SIG-M5 treated with dmso at 0.1 percent for 504 hours (cell line): ENCODE measurements around the gene DCLK1.

ENCODE experiments used
- DNase-seq: peaks from one replicate; lab custom pipeline; 2025; ENCODE audit not compliant: unreplicated experiment; lab: John Stamatoyannopoulos, UW

DCLK1 gene

DNA sequence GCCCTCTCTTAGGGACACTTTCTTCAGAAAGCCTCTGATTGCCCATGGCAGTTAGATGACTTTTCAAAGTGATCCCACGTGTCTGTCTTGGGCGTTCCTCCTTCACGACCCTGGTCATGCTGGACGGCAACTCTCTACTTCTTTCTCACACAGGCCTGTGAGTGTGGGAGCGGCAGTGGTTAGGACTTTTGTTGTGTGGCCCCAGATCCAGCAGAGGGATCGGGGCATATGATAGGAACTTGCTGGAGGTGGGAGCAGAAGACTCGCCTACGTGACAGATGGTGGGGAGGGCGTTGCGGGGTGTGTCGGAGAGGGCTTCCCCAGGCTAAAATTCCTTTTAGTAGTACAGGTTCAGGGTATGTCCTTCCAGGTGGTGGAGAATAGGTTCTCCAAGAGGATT, 365.2 kb downstream of the DCLK1 start:
- no peak for DNase-seq

DNA sequence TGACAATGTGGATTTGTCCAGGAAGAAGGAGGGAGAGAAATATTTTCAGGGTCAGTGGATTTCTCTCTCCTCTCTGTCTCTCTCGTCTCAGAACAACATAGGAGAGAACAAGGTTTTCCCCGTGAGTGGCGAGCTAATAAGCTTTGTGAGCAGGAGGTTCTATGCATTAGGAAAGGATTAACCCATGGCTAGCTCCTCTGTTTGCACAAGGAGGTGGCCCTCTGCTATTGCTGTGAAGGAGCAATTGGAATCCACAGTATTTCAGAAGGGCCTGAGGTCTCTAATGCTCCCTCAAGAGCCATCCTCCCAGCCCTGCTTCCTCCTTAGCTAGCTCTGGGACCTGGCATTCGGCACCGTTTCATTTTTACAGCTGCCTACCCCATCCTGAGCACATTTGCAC, 365.8 kb downstream of the DCLK1 start:
- DNase-seq, result no peak

DNA sequence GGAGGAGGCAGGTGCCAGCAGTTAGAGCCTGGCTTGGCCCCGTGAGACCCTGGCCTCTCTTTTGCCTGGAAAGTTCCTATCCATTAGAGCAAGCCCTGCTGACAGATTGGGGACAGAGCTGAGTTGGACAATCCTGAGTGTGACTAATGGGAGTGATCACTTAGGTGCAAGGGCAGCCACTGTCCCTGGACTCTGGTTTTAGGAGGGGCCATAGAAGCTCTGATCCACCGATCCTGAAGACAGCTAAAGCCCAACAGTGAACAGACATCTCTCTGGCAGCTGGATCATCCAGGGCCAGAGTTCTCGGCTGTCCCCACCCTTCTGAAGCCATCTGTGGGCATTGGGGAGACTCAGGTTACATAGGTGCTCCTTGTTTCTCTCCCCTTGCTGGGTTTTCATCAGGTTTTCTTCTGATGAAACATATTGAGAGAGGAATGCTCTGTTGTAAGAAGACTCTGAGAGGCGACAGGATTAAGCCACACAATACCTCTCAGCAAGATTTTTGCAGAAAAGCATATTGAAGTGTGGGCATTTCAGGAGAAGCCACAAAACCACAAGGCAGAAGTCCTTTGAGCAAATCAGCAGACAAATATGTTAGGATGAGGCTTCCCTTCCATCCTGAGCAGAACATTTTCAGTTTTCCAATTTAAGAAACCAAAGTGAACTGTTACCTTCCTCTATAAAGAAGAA, 366.7 kb downstream of the DCLK1 start:
- DNase-seq, result no peak

DNA sequence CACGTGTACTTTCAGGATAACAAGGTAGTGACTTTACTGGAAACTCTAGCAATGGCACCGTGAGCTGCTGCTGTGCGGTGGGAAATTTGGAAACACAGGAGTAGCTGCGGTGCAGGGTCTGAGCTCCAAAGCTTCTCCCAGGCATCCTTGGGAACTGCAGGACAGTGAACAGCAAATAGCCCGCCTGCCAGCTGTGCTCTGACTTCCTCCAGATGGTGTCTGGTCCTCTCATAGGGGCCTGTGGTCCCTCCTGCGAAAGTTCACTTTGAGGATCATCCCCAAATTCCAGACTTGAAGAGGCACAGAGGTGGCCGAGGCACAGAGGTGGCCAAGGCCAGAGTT, 367.4 kb downstream of the DCLK1 start:
- no peak for DNase-seq

DNA sequence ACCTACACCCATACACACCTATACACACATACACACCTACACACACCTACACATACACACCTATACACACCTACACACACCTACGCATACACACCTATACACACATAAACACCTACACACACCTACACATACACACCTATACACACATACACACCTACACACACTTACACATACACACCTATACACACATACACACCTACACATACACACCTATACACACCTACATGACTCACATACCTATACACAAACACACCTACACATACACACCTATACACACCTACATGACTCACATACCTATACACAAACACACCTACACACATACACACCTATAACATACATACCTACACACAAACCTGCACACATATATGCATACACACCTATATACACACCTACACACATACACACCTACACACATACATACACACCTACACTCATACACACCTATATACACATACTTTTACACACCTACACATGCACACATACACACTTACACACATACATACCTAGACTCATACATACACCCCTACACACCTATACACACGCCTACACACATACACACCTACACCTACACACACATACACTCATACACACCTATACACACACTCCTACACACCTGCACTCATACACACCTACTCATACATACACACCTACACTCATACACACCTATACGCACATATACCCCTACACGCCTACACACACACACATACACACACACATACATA, 368.0 kb downstream of the DCLK1 start:
- DNase-seq, result no peak

DNA sequence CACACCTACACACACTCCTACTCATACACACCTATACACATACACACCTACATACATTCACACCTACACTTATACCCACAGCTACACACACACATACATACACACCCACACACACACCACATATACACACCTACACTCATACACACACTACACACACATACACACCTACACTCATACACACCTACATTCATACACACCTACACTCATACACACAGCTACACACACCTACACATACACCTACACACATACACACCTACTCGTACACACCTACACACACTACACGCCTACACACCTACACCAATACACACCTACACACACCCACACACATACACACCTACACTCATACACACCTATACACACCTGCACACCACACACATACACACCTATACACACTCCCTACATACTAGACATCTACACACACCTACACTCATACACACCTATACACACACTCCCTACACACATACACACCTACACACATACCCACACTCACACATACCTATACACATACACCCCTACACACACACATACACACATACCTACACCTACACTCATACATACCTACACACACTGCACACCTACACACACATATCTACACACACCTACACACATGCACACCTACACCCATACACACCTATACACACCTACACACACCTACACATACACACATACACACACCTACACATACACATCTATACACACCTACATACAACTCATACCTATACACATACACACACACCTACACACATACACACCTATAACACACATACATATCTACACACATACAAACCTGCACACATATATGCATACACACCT, 369.5 kb downstream of the DCLK1 start:
- DNase-seq, result no peak

DNA sequence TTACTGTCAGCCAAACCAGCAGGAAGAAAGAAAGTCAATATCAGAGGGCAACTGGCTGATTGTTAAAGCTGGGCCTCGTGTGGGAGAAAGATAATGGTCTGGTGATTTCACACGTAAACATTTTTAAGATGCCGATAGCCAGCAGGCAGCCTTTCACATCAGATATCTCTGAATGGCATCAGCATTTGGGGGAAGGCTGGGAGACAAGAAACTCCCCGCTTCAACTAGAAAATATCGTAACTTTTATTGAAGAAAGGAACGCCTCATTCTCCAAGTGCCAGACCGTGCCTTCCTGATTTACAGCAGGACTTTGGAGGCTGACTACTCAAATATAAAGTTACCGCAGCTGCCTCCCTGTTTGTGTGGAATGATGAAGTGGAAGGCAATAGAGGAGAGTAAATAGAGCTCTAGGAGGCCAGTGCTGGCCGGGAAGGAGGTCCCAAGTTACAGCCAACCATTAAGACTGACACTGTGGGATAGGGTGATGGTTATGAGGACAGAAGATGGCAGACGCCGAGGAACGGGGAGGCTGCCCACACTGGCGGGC, 370.4 kb downstream of the DCLK1 start:
- DNase-seq, result no peak

DNA sequence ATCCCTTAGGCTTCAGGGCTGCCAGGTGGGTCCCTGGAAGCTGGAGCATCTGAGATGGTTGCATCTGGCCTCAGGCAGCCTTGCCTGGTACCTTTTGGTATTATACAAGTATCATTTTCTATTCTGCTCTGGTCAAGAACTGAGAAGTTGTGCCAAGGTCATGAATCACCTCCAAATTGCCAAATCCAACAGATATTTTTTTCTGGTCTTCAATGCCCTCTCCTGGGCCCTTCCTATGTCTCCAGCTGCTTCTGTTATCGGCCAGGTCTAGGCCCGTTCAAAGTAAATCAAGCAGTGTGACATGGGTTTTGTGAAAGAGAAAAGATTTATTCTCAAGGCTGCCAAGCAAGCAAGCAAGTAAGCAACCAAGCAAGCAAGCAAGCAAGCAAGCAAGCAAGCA, 383.6 kb downstream of the DCLK1 start:
- DNase-seq, result no peak

DNA sequence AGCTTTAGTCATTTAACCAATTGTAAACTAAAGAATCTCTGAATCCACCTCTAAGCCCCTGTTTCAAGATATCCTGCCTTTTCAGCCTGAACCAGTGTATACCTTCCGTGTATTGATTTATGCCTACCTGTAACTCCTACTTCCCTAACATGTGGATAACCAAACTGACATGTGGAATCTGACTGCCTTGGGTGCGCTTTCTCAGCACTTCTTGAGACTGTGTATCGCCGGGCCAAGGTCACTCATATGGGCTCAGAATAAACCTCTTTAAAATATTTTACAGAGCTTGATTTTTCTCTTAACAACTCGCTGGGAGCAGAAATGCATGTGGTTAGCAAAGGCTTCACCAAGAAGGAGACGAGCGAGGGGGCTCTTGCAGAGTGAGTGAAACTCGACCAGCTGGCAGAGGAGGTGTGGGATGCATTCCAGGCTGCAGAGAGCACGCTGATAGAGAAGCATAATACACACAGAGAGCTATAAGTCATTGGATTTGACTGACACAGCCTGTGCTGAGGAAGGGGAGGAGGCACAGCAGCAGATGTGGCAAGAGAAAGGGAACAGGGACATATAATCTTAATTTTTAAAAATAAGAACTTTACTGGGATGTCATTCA, 386.5 kb downstream of the DCLK1 start:
- no peak for DNase-seq

DNA sequence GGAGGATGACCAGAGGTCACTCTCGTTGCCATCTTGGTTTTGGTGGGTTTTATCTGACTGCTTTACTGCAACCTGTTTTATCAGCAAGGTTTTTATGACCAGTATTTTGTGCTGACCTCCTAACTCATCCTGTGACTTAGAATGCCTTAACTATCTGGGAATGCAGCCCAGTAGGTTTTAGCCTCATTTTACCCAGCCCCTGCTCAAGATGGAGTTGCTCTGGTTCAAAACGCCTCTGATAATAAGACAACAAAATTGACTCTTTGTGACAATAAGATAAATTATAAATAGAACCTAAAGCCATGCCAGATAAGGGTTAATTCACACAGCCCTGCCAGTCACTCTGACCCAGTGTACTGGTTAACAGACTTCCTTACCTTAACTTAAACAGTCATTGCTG, 387.0 kb downstream of the DCLK1 start:
- DNase-seq, result no peak

DNA sequence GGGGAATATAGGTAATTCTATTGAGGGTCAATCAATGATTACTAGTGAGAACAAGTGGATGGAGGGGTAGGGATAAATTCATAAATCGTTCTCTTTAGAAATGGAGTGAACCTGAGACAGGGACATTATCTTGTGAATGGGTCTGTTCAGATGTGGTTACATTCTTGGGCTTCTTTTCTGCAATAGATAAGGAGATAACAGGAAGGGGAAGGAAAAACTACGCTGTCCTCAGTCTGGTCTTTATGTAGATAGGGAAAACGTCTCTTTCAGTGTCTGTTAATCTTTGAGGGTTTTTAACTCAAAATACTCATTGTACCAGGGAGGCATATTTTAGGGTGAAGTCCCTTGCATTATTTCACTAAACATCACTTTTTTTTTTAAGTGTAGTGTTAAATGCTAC, 388.0 kb downstream of the DCLK1 start:
- no peak for DNase-seq

DNA sequence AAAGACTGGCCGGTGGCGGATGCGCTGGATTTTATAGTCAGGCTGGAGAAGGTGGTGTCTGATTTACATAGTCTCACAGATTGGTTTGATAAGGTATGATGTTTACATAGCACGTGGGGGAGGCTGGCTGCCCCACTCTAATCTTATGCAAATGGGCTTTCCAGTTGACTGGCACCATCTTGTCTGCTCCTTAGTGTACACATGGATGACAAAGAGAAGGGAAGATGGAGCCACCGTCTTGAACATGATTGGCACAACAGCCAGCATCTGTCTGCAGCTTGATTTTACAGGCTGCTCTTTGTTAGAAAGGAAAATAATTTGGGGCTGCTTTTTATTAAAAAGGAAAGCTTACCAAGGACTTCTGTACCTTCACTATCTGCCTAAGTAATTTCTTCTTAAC, 389.5 kb downstream of the DCLK1 start:
- DNase-seq, result no peak

DNA sequence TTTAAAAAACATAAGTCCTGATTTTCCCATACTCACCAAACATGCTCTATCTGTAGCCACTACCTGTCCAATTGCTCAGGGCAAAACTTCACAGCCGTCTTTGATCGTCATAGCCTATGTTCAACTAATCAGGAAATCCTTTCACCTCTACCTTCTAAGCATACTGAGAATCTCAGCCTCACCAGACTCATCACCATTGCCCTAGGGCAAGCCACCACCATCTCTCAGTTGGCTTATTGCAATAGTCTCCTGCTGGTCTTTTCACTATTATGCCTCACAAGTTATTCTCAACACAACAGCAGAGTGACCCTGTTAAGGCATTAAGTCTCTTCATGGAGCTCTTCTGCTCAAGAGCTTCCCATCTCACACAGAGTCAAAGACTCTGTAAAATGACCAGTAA, 394.3 kb downstream of the DCLK1 start:
- no peak for DNase-seq

DNA sequence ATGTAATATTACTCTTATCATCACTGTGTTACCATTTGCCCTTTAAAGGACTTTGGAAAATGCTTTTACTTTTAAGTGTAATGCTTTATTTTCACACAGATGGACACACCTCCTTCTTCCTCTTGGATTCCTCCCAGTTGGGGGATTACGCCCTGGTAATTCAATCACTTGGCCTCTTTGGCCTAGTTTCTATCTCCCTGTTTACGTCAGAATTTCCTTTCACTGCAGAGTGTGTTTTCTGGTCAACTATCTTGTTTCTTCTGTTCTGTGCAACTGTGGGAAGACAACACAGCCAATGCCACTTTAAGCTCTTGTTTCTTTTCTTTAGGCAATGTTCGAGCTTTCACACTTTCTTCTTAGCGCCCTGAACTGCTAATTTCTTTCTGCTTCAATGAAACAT, 397.4 kb downstream of the DCLK1 start:
- no peak for DNase-seq

DNA sequence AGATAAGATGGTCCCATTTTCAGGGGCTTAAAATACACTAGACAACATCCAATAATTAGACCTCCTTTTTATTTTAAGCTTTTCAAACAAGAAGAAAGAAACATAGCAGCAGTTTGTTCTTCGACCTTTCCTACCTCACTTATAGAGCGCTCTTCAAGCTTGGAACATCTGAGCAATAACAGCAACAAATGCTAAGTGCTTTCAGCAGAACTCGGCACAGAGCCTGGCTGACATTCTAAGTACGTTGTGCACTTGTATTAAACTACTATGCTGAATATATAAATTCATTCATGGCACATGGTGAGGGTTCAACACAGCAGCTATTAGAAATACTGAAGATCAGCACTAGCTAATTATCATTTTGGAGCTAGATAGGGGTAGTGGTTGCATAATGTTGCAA, 398.6 kb downstream of the DCLK1 start:
- no peak for DNase-seq

DNA sequence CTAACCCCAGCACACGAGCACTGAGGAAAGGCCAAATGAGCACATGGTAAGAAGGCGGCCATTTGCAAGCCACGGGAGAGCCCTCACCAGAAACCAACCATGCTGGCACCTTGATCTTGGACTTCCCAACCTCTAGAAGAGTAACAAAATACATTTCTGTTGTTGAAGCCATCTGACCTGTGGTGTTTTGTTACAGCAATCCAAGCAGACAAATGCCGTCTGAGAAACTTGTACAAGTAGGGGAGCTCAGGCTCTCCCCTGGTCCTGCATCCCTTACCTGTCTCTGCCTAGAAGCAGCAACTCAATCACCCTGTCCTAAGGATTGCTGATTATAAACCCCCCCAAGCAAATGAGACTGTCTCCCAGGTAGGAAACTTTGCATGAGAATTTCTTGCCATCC, 399.7 kb downstream of the DCLK1 start:
- no peak for DNase-seq

DNA sequence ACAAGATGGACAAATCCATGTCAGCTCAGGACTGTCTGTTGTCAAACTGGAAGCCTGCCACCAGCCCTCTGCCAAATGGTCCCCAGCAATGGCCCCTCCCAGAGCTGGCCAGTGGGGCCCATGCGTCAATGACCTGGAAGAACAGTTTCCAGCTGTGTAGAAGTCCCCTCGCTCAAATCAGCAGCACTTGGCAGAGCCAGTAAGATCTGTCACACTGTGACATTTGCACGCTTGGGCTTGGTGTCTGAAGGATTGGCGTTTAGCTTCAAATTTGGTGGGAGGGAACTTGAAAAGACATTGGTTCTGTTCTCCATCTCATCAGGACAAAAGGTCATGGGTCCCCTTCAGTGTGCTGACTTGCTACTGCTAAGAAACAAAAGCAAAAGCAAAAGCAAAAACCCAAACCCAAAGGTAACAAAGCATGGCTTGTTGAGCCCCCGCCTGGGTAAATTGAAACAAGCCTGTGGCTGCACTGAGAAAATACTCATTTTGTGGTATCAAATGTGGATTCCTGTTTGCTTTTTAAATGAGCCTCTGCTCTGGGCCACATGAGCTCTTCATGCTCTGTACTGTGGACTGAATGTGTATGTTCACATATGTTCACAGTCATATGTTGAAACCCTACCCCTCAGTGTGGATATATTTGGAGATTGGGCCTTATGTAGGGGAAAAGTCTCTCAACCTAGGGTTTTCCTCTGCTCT, 401.1 kb downstream of the DCLK1 start:
- no peak for DNase-seq

DNA sequence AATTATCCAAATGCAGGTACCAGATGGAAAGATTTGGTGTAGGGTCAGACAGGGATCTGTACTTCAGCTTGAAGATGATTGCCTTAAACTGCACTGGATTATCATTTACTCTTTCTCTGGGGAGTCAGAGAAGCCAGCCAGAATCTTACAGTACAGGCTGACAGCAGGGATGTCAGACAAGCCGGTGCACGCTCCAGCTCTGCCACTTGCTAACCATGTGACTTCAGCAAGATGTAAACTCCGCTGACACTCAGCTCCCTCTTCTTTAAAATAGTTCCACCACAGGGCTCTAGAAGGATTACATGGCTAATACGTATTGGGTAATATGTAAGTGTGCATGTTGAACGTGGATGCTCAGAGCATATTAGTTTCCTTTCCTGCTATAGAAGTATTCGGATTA, 403.3 kb downstream of the DCLK1 start:
- no peak for DNase-seq

DNA sequence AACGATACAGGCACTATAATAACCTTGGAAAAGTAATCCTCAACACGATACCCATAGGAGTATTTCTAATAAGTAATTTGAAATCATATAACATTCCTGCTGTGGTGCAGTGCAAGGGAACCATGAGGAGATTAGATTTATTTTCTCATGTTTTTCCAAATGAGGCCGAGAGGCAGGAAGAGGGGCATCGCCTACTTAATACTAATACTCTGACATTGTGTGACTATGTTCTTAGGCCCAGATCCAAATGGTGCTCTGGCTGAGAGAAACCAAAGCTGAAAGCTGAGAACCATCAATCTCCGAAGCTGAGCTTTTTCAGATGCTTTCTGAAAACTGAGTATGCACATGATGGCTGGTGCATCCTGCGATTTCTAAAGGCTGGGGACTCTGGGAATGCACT, 406.7 kb downstream of the DCLK1 start:
- DNase-seq, result no peak

DNA sequence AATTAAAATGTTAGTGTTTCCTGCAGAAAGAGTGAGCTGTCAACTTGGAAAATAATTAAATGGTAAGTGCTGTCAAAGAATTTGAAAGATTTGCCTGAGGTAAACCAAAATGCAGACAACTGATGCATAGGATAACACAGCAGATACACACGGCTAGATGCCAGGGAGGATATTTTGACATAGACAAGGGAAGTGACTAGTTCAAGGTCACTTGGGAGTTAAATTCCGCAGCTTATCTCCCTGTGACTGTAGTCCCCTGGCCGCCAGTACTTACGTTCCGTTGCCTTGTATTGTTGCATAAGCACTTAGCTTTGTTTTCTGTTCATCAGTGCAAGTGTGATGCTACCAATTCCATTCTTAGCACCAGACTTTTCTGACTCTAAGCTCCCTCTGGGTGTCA, 407.4 kb downstream of the DCLK1 start:
- no peak for DNase-seq

DNA sequence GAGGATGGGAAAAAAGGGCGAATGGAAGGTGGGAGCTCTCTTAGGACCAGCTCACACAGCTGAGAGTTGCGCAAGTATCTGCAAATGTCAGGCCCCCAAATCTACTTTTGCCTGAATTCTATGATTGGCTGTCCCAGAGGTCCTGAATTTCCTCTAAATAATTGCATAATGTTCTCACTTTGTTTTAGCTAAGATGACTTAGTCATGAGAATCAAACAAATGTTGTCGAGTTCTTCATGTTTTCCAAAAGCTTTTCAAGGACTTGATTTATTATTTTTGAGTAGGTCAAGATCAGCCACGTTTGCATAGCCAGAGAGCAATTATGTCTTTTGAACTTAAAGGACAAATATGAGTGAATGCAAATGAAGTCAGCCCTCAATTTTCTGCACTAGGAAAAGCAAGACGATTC, 408.1 kb downstream of the DCLK1 start:
- DNase-seq, result no peak
